GM23248 (cell line): ENCODE measurements around the gene CEP164. TPM values are rescaled to one million over a fixed set of nuclear protein-coding genes. Genes with fewer than 3 reads are reported as not detected.

Experiments
- DNase-seq: peaks from one replicate; pipeline ENCODE4 v3.0.0-alpha.2; 2015
- H2AFZ ChIP-seq: fragments of 200-600 bp; sonication (generic); 2 replicates; pipeline ENCODE4 v1.6.1; 2016; ENCODE audit warnings: antibody characterized with exemption
- H3F3A ChIP-seq: fragments of 200-600 bp; sonication (generic); 2 replicates; pipeline ENCODE4 v1.6.1; 2016; ENCODE audit warnings: mild to moderate bottlenecking, antibody characterized with exemption, mixed run types; ENCODE audit not compliant: insufficient read depth
- H3K27ac ChIP-seq: fragments of 200-600 bp; sonication (generic); 2 replicates; pipeline ENCODE4 v1.5.1; 2016; ENCODE audit warnings: mild to moderate bottlenecking
- H3K27me3 ChIP-seq: fragments of 200-600 bp; sonication (generic); replicated peaks from 2 replicates; pipeline ENCODE4 v1.6.1; 2016; ENCODE audit warnings: mild to moderate bottlenecking; ENCODE audit not compliant: insufficient read depth
- H3K36me3 ChIP-seq: fragments of 200-600 bp; sonication (generic); 2 replicates; pipeline ENCODE4 v1.6.1; 2016; ENCODE audit warnings: low read depth, mild to moderate bottlenecking
- H3K4me1 ChIP-seq: fragments of 200-600 bp; sonication (generic); 2 replicates; pipeline ENCODE4 v1.6.1; 2016; ENCODE audit warnings: mild to moderate bottlenecking; ENCODE audit not compliant: insufficient read depth
- H3K4me2 ChIP-seq: fragments of 200-600 bp; sonication (generic); one replicate; pipeline ENCODE4 v1.6.1; 2016; ENCODE audit warnings: mild to moderate bottlenecking; ENCODE audit not compliant: unreplicated experiment
- H3K4me3 ChIP-seq: fragments of 200-600 bp; sonication (generic); 2 replicates; pipeline ENCODE4 v1.5.1; 2016; ENCODE audit warnings: mild to moderate bottlenecking
- H3K79me2 ChIP-seq: fragments of 200-600 bp; sonication (generic); 2 replicates; pipeline ENCODE4 v1.6.1; 2016; ENCODE audit warnings: mild to moderate bottlenecking; ENCODE audit not compliant: insufficient read depth
- H3K9ac ChIP-seq: fragments of 200-600 bp; sonication (generic); 2 replicates; pipeline ENCODE4 v1.6.1; 2016; ENCODE audit warnings: mild to moderate bottlenecking
- H3K9me2 ChIP-seq: fragments of 200-600 bp; sonication (generic); 2 replicates; pipeline ENCODE4 v1.6.1; 2016; ENCODE audit warnings: mixed run types, mild to moderate bottlenecking, moderate library complexity; ENCODE audit not compliant: insufficient read depth
- H3K9me3 ChIP-seq: fragments of 200-600 bp; sonication (generic); one replicate; pipeline ENCODE4 v1.6.1; 2017; ENCODE audit warnings: low read depth
- H4K20me1 ChIP-seq: fragments of 200-600 bp; sonication (generic); 2 replicates; pipeline ENCODE4 v1.6.0; 2016; ENCODE audit not compliant: insufficient read depth
- EZH2 ChIP-seq: fragments of 200-600 bp; sonication (generic); IDR thresholded peaks from 2 replicates; pipeline ENCODE4 v1.6.1; 2018; ENCODE audit warnings: antibody characterized with exemption, mild to moderate bottlenecking; ENCODE audit not compliant: insufficient read depth, poor library complexity, severe bottlenecking
- EZH2phosphoT487 ChIP-seq: fragments of 200-600 bp; sonication (generic); IDR thresholded peaks from 2 replicates; pipeline ENCODE4 v1.6.1; 2018; ENCODE audit warnings: antibody characterized with exemption, moderate library complexity, mild to moderate bottlenecking, low read depth; ENCODE audit not compliant: insufficient read depth
- WGBS, 2 experiments: methylation state at CpG; one replicate each; pipeline ENCODE4 v1.1.6; 2015 to 2017; ENCODE audit warnings: low lambda C conversion rate in 2 of 2, low coverage in 1 of 2; ENCODE audit errors: missing lambda C conversion rate in 2 of 2; 5-methylcytosine and 5-hydroxymethylcytosine counted together
- in situ Hi-C: fragments of 300-500 bp; cut with MboI; formaldehyde crosslinking; loops from 2 replicates; pipeline ENCODE4 v1.15.0; 2020
- polyA plus RNA-seq: library from polyadenylated mRNA; unstranded; fragments of >200 nt; fragmentation: Nextera tagmentation; extraction: Ambion mirVana; gene quantifications from 2 replicates; pipeline ENCODE4 v1.2.1, GENCODE V29; 2016
- total RNA-seq: library from RNA; depleted of rRNA; stranded (reverse); fragments of >200 nt; shearing (Covaris generic); gene quantifications from 2 replicates; pipeline ENCODE4 v1.2.3, GENCODE V29; 2014

The CEP164 gene
- total and polyA plus RNA-seq, 2 experiments from 2014 or later: 20.3 to 30.9 TPM

- in situ Hi-C loops: loop anchor here (10.0 kb wide), 1 partner anchor 366 kb away; no protein-coding TSS in a partner anchor
- Histone ChIP-seq H3K27me3 (peaks cover 34% of the 10 kb centered on the region), H3K9ac (no peak overlapping the region)
Measured at GRCh38 chr11:117439256-117439655, 111.6 kb downstream of the CEP164 start.

GRCh38 chr11:117440258-117440657 lies 112.6 kb downstream of the CEP164 start:
- no peaks in the 10 kb centered on the region for H3F3A ChIP-seq
- H4K20me1 ChIP-seq: no peaks in the 10 kb centered on the region
- H3K9ac ChIP-seq: no peak overlapping the region
- no peaks in the 10 kb centered on the region for H3K36me3 ChIP-seq
- TF ChIP-seq EZH2 (no peak), EZH2phosphoT487 (no peak)
- no peaks in the 10 kb centered on the region for H3K4me1 ChIP-seq
- no peak overlapping the region for H2AFZ ChIP-seq
- DNase-seq: no peak
- H3K27me3 ChIP-seq: peaks cover 37% of the 10 kb centered on the region
- no peaks in the 10 kb centered on the region for H3K9me3 ChIP-seq
- no peak overlapping the region for H3K27ac ChIP-seq
- no peaks in the 10 kb centered on the region for H3K9me2 ChIP-seq
- no peak overlapping the region for H3K4me2 ChIP-seq
- WGBS, 2 experiments: 51 to 57% methylated on average over 8 of the region's 8 CpGs
- H3K79me2 ChIP-seq: no peaks in the 10 kb centered on the region
- no peak overlapping the region for H3K4me3 ChIP-seq
- in situ Hi-C loops: no loop called here

More at GRCh38 chr11:117439256-117439655, 111.6 kb downstream of the CEP164 start:
- Histone ChIP-seq H4K20me1 (no peaks in the 10 kb centered on the region), H3K79me2 (no peaks in the 10 kb centered on the region), H3F3A (no peaks in the 10 kb centered on the region), H3K36me3 (no peaks in the 10 kb centered on the region), H3K9me2 (no peaks in the 10 kb centered on the region), H3K27ac (no peak overlapping the region), H3K4me3 (no peak overlapping the region), H3K4me1 (no peaks in the 10 kb centered on the region), H2AFZ (no peak overlapping the region), H3K4me2 (no peak overlapping the region), H3K9me3 (no peaks in the 10 kb centered on the region)
- no peak for DNase-seq
- WGBS, 2 experiments: 58% methylated on average over 13 of the region's 13 CpGs
- TF ChIP-seq EZH2phosphoT487 (no peak), EZH2 (no peak)

- Histone ChIP-seq H3K9me3 (no peaks in the 10 kb centered on the region), H3K9ac (no peak overlapping the region), H3F3A (no peaks in the 10 kb centered on the region), H3K27me3 (peaks cover 47% of the 10 kb centered on the region), H3K79me2 (no peaks in the 10 kb centered on the region), H3K27ac (no peak overlapping the region), H3K4me1 (no peaks in the 10 kb centered on the region), H3K4me3 (no peak overlapping the region), H4K20me1 (no peaks in the 10 kb centered on the region), H3K36me3 (no peaks in the 10 kb centered on the region), H3K4me2 (no peak overlapping the region), H2AFZ (no peak overlapping the region), H3K9me2 (no peaks in the 10 kb centered on the region)
- 73 to 84% methylated on average over 12 to 14 of the region's 14 CpGs for WGBS, 2 experiments
- TF ChIP-seq EZH2 (no peak), EZH2phosphoT487 (no peak)
- no peak for DNase-seq
- in situ Hi-C loops: no loop called here
Measured at GRCh38 chr11:117441146-117441975, 113.7 kb downstream of the CEP164 start.

GRCh38 chr11:117442049-117442868 lies 114.6 kb downstream of the CEP164 start:
- no peak for TF ChIP-seq EZH2
- no peak for TF ChIP-seq EZH2phosphoT487
- H3K27ac ChIP-seq: no peak overlapping the region
- no peak overlapping the region for H2AFZ ChIP-seq
- no peaks in the 10 kb centered on the region for H3F3A ChIP-seq
- no peaks in the 10 kb centered on the region for H3K36me3 ChIP-seq
- H4K20me1 ChIP-seq: no peaks in the 10 kb centered on the region
- H3K9me3 ChIP-seq: no peaks in the 10 kb centered on the region
- peaks cover 47% of the 10 kb centered on the region for H3K27me3 ChIP-seq
- no peaks in the 10 kb centered on the region for H3K79me2 ChIP-seq
- DNase-seq: no peak
- in situ Hi-C loops: no loop called here
- no peak overlapping the region for H3K4me2 ChIP-seq
- no peaks in the 10 kb centered on the region for H3K9me2 ChIP-seq
- H3K9ac ChIP-seq: no peak overlapping the region
- H3K4me3 ChIP-seq: no peak overlapping the region
- WGBS, 2 experiments: 63 to 65% methylated on average over 16 of the region's 16 CpGs
- no peaks in the 10 kb centered on the region for H3K4me1 ChIP-seq
